NCI-H2196 treated with DMSO at 0.1 percent for 48 hours (cell line): ENCODE measurements around the gene ZNF136.

ENCODE experiments used
- DNase-seq: peaks from one replicate; lab custom pipeline; 2025; ENCODE audit not compliant: unreplicated experiment; lab: John Stamatoyannopoulos, UW

Gene ZNF136

GRCh38 chr19:12187625-12188024 is 24.7 kb downstream of the ZNF136 start:
- DNase-seq: no peak

GRCh38 chr19:12194827-12195731 is 32.2 kb downstream of the ZNF136 start:
- DNase-seq: no peak

- DNase-seq: no peak
Measured at GRCh38 chr19:12198136-12198535, 35.2 kb downstream of the ZNF136 start.

DNA sequence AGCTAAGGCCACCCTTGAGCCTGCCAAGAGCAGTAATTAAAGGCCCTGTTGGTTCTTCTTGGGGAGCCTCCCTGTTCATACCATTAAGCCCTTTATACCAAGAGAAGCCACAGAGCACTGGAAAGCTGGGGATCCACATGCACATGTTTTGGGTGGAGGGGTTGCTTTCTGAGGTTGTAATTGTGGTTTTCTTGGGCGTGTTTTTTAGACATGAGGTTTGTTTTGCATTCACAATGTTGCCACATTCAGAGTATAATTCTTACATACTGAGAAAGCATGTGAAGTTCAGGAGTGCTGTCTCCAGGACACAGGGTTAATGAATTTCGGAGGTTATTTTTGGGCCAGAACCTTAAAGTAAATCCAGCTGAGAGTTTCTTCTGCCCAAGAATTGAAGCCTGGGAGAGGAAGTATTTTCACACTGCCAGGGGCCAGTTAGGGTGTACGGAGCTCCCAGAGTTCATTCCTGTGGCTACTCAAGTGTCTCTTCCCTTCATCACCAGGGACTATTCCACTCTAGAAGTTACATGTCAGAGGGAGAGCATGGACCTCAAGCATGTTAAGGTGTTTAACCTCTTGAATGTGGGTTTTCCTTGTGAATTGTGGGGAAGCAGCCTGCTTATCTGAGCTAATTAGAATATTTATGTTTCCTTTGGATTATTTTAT is 37.0 kb downstream of the ZNF136 start:
- no peak for DNase-seq

- no peak for DNase-seq
Measured at GRCh38 chr19:12202250-12202649, 39.4 kb downstream of the ZNF136 start.

DNA sequence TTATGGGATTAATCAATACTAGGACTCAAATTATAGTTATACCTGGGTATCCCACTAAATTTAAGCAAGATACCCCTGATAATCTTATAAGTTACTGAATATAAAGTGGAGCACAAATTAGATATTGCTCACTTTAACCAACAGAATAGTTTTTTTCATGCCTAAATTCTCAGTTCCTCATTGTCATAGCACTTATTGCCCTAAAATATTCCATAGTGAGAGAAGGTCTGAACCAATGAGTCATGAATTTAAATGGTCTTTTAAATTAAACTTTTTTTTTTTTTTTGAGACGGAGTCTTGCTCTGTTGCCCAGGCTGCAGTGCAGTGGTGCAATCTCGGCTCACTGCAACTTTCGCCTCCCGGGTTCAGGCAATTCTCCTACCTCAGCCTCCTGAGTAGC is 42.4 kb downstream of the ZNF136 start:
- DNase-seq: no peak

GRCh38 chr19:12208221-12208620 is 45.3 kb downstream of the ZNF136 start:
- DNase-seq: no peak

DNA sequence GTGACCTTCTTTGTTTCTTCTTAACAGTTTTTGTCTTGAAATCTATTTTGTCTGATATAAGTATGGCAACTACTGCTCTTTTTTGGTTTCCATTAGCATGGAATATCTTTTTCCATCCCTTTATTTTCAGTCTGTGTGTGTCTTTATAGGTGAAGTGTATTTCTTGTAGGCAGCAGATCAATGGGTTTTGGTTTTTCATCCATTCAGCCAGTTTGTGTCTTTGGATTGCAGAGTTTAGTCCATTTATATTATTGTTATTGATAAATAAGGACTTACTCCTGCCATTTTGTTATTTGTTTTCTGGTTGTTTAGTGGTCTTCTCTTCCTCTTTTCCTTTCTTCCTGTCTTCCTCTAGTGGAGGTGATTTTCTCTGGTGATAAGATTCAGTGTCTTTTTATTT is 54.4 kb downstream of the ZNF136 start:
- no peak for DNase-seq

DNA sequence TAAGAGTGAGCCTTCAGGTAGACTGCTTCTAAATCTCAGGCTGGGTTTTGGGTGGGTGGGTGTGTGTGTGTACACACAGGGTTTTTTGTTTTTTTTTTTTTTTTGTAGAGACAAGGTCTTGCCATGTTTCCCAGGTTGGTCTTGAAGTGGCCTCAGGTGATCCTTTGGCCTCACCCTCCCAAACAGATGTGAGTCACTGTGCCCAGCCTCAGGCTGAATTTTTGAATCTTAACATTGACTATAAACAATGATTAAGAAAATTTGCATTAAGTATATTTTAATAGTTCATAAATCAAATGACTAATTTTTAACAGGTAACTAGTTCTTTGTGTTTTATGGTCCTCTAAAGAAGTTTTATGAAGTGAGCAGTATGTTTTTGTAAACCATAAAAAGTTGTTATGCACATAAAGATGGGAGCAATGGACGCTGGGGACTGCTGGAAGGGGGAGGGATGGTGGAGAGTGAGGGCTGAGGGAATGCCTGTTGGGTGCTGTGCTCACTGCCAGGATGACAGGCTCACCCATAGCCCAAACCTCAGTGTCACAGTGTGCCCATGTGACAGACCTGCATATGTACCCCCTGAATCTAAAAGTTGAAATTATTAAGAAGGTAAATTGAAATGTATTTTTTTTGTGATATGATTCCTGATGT is 60.2 kb downstream of the ZNF136 start:
- no peak for DNase-seq

GRCh38 chr19:12224676-12225075 is 61.8 kb downstream of the ZNF136 start:
- no peak for DNase-seq

DNA sequence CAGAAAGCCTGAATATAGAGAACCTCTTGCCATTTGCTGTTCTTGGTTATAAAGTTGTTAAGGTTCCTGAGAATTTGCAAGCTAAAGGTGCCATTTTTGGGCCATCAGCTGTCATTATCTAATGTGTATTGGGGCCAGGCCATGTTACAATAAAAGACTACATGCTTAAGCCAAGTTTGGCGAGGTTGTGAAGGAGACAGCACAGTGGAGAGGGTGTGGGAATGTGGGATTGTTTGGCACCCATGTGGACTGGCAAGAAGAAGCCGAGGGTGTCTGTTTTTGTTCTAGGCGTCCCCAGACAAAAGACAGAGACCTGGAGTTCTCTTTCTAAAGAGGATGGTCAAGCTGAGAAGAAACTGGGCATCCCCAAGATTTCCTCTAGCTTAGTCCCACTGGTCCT is 67.1 kb downstream of the ZNF136 start:
- no peak for DNase-seq

GRCh38 chr19:12230751-12231733 is 68.1 kb downstream of the ZNF136 start:
- DNase-seq: no peak

DNA sequence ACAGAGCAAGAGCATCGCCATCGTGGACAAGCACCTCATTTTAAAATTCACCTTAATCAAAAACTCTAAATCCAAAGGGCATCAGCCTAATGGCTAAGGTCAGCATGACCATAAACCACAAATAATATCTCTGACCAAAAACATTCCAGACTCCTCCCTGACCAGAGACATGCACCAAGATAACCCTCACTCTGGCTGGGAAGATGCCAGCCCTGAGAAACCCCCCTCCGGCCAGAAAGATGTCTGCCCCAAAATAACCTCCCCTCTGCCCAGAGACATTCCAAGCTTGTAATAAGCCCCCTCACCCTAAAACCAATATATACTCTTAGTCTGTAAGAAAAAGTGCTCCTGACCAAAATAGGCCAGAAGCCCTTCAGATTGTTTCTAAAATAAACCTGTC is 70.1 kb downstream of the ZNF136 start:
- no peak for DNase-seq

DNA sequence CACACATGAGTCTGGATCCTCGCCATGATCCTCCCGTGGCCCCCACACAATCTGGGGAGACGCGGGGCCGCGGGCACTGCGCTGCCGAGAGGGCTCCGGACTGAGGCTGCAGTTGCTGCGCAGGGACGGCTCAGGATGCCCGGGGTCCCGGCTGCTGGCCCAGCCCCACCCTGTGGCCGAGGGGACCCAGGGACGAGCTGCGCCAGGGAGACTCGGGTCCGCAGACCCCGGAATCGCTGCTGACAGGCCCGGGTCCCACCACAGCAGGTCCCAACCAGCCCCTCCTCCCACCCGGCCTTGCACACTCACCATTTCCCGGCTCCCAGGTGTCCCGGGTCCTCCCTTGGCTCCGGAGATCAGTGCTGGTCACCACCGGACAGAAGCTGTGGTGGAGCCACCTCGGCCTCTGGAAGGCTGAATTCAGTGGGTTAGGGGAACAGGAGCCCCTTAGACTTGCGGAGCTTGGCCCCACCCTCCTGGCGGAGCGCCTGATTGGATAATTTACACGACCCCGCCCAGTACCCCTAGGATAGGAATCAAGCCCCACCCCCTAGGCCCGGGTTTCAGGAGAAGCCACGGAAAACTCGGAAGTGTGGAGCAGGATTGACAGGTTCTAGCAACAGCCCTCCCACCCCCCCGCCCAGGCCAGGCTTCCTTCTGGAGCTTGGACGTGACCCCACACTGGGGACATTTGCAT is 74.4 kb downstream of the ZNF136 start:
- DNase-seq: no peak
